K562 (cell line): ENCODE measurements around the gene LMNTD2. TPM values are rescaled to one million over a fixed set of nuclear protein-coding genes. Genes with fewer than 3 reads are reported as not detected.

ENCODE experiments used
- ATAC-seq: fragments of 200-7000 bp; cut with Tn5 transposase; 3 replicates; pipeline ENCODE4 v1.9.1; 2020; ENCODE audit warnings: moderate library complexity
- BruUV-seq: library from RNA; stranded (reverse); fragments of 400-500 nt; replicated peaks from 2 replicates; lab custom pipeline; 2021; lab: Mats Ljungman, UMichigan
- CTCF ChIA-PET: fragments of 300-600 bp; formaldehyde crosslinking; extraction: SDS; loops from one replicate; lab custom pipeline; 2021; ENCODE audit warnings: low intra/inter-chr PET ratio; lab: Yijun Ruan, JAX
- POLR2A ChIA-PET: fragments of 300-600, 350-650 bp; sonication (Branson Sonifier 250); formaldehyde crosslinking; extraction: SDS; loops from one replicate; lab custom pipeline; 2021; ENCODE audit warnings: antibody characterized with exemption, inconsistent platforms; lab: Yijun Ruan, JAX
- DNase-seq, 4 experiments: peaks; one replicate each; pipeline versions ENCODE4 v3.0.0 to v3.0.0-alpha.2; 2011 to 2018; ENCODE audit warnings: low spot score in 3 of 4, mixed read lengths in 3 of 4; ENCODE audit errors: extremely low read depth in 1 of 4
- FAIRE-seq: peaks from 2 replicates; lab custom pipeline; 2011; peaks lifted over from hg19 to GRCh38; lab: Jason Lieb, UNC
- H2AFZ ChIP-seq: 2 replicates; pipeline ENCODE4 v1.6.0; 2011; ENCODE audit warnings: low read depth, low read length, control low read depth, inconsistent platforms
- H3K27ac ChIP-seq: fragments of 200-600 bp; 3 replicates; pipeline ENCODE4 v1.8.0; 2011; ENCODE audit warnings: low read depth, mild to moderate bottlenecking, control low read depth, inconsistent platforms, low read length, moderate library complexity, mixed read lengths; ENCODE audit errors: extremely low read depth
- H3K27me3 ChIP-seq, 2 experiments: fragments of 300-600 bp in 1 of 2; 2 replicates in 1 of 2; 3 replicates in 1 of 2; pipeline versions ENCODE4 v1.6.0 to v1.8.0; 2011; ENCODE audit warnings: inconsistent platforms in 2 of 2, low read length in 2 of 2, mild to moderate bottlenecking in 1 of 2, mixed read lengths in 1 of 2, moderate library complexity in 1 of 2; ENCODE audit not compliant: control insufficient read depth in 2 of 2, insufficient read depth in 2 of 2
- H3K36me3 ChIP-seq: fragments of 300-600 bp; 3 replicates; pipeline ENCODE4 v1.8.0; 2011; ENCODE audit warnings: mild to moderate bottlenecking, low read length, inconsistent platforms; ENCODE audit not compliant: control insufficient read depth, insufficient read depth
- H3K4me1 ChIP-seq, 2 experiments: fragments of 200-600 bp in 1 of 2; replicated peaks in 1 of 2; 2 replicates in 1 of 2; 3 replicates in 1 of 2; pipeline versions ENCODE4 v1.5.1 to v1.8.0; 2011; ENCODE audit warnings: inconsistent platforms in 2 of 2, low read length in 2 of 2, mild to moderate bottlenecking in 1 of 2, mixed read lengths in 1 of 2, moderate library complexity in 1 of 2; ENCODE audit not compliant: control insufficient read depth in 2 of 2, insufficient read depth in 2 of 2
- H3K4me2 ChIP-seq: 2 replicates; pipeline ENCODE4 v1.6.1; 2011; ENCODE audit warnings: low read length, control low read depth, inconsistent platforms, mixed read lengths; ENCODE audit not compliant: insufficient read depth
- H3K4me3 ChIP-seq: fragments of 200-600 bp; sonication (generic), shearing (Covaris generic); 2 replicates; pipeline ENCODE4 v1.5.1; 2016; ENCODE audit warnings: control low read depth, inconsistent platforms
- H3K79me2 ChIP-seq: fragments of 200-600 bp; 3 replicates; pipeline ENCODE4 v1.8.0; 2011; ENCODE audit warnings: low read length, inconsistent platforms; ENCODE audit not compliant: control insufficient read depth, insufficient read depth
- H3K9ac ChIP-seq, 2 experiments: 2 replicates each; pipeline versions ENCODE4 v1.6.0 to v1.6.1; 2011; ENCODE audit warnings: low read depth in 2 of 2, low read length in 2 of 2, control low read depth in 1 of 2, inconsistent platforms in 1 of 2, mild to moderate bottlenecking in 1 of 2, mixed read lengths in 1 of 2; ENCODE audit not compliant: insufficient read depth in 1 of 2
- H3K9me1 ChIP-seq: one replicate; pipeline ENCODE4 v1.6.0; 2011; ENCODE audit warnings: inconsistent platforms, mild to moderate bottlenecking, low read length, moderate library complexity; ENCODE audit not compliant: control insufficient read depth, insufficient read depth
- H3K9me3 ChIP-seq: replicated peaks from 2 replicates; pipeline ENCODE4 v1.5.1; 2011; ENCODE audit warnings: low read depth, low read length, inconsistent platforms; ENCODE audit not compliant: control insufficient read depth, insufficient read depth
- H4K20me1 ChIP-seq: replicated peaks from 2 replicates; pipeline ENCODE4 v1.6.1; 2011; ENCODE audit warnings: low read length, inconsistent platforms, mixed read lengths; ENCODE audit not compliant: control insufficient read depth, insufficient read depth
- ARID1B ChIP-seq: fragments of 450-650 bp; IDR thresholded peaks from 2 replicates; pipeline ENCODE4 v1.6.1; 2016; ENCODE audit warnings: antibody characterized with exemption, mild to moderate bottlenecking, inconsistent platforms
- ATF6 ChIP-seq: sonication (generic); formaldehyde crosslinking; IDR thresholded peaks from 2 replicates; pipeline ENCODE4 v1.4.0; 2020; ENCODE audit warnings: mild to moderate bottlenecking, missing genetic modification reagents
- GATAD2B ChIP-seq: fragments of 450-650 bp; IDR thresholded peaks from 2 replicates; pipeline ENCODE4 v1.6.1; 2017; ENCODE audit warnings: mild to moderate bottlenecking, borderline replicate concordance
- PCBP2 ChIP-seq: fragments of 200-400 bp; formaldehyde crosslinking; IDR thresholded peaks from 2 replicates; pipeline ENCODE4 v1.6.1; 2018; ENCODE audit warnings: low read length, low read depth, mild to moderate bottlenecking, moderate library complexity; ENCODE audit not compliant: poor library complexity, severe bottlenecking
- REST ChIP-seq, 2 experiments: fragments of 450-650 bp; formaldehyde crosslinking in 1 of 2; IDR thresholded peaks; 2 replicates each; pipeline versions ENCODE4 v1.4.0 to v1.6.1; 2014 to 2020; ENCODE audit warnings: mild to moderate bottlenecking in 2 of 2, borderline replicate concordance in 1 of 2, low read depth in 1 of 2
- SMARCA5 ChIP-seq: fragments of 450-650 bp; IDR thresholded peaks from 2 replicates; pipeline ENCODE4 v1.6.1; 2016
- TAF9B ChIP-seq: fragments of 450-650 bp; IDR thresholded peaks from 2 replicates; pipeline ENCODE4 v1.6.1; 2018; ENCODE audit warnings: mild to moderate bottlenecking; ENCODE audit not compliant: partially characterized antibody
- ZNF175 ChIP-seq: fragments of 200-800 bp; sonication (Bioruptor generic); IDR thresholded peaks from 2 replicates; pipeline ENCODE4 v1.6.1; 2016; ENCODE audit warnings: low read depth, mild to moderate bottlenecking, missing genetic modification characterization, missing compliant biosample characterization
- ZNF644 ChIP-seq: fragments of 200-800 bp; sonication (Bioruptor generic); IDR thresholded peaks from 2 replicates; pipeline ENCODE4 v1.6.1; 2016; ENCODE audit warnings: low read depth, missing genetic modification characterization, missing compliant biosample characterization
- ZSCAN32 ChIP-seq: fragments of 450-650 bp; formaldehyde crosslinking; IDR thresholded peaks from 2 replicates; pipeline ENCODE4 v1.4.0; 2020; ENCODE audit warnings: mild to moderate bottlenecking, moderate library complexity
- WGBS: fragments of 100-300 bp; shearing (Covaris generic); methylation state at CpG from one replicate; pipeline ENCODE4 v1.1.6; 2016; ENCODE audit warnings: low coverage, mixed read lengths; ENCODE audit not compliant: insufficient coverage; ENCODE audit errors: missing lambda C conversion rate; 5-methylcytosine and 5-hydroxymethylcytosine counted together
- in situ Hi-C: fragments of 300-500 bp; cut with MboI; formaldehyde crosslinking; loops from 4 replicates; pipeline ENCODE4 v1.15.0; 2018; ENCODE audit warnings: inconsistent platforms, mixed read lengths
- intact Hi-C: fragments of 100-400 bp; cut with micrococcal nuclease; formaldehyde crosslinking; loops from 2 replicates; pipeline ENCODE4 v1.14.2; 2022
- polyA plus RNA-seq, 8 experiments: library from polyadenylated mRNA; depleted of rRNA in 4 of 8; stranded (reverse) in 5 of 8; unstranded in 3 of 8; fragments of >200 nt; fragmentation: Nextera tagmentation in 2 of 8; fragmentation: Illumina TruSeq in 1 of 8; extraction: Ambion mirVana in 2 of 8; extraction: Trizol in 1 of 8; gene quantifications; 2 replicates each; pipeline versions ENCODE4 v1.2.1 to v1.2.3, GENCODE V29; 2011 to 2014; ENCODE audit warnings: inconsistent platforms in 1 of 8, missing spikeins in 1 of 8
- total RNA-seq, 7 experiments: library from RNA; depleted of rRNA in 6 of 7; stranded (reverse); fragments of >200 nt in 6 of 7; fragmentation: Illumina TruSeq in 2 of 7; extraction: Trizol in 2 of 7; gene quantifications; 2 replicates each; pipeline versions ENCODE4 v1.2.1 to v1.2.3, GENCODE V29; 2011 to 2021; ENCODE audit warnings: low replicate concordance in 1 of 7

Gene LMNTD2
- total and polyA plus RNA-seq, 9 of the 15 experiments (the other 6 are each of a cell fraction or from before 2014, with no cell fraction given) = 0.48 to 4.2 (median 1.5) TPM; not detected in 3

- 35% methylated on average over 10 of the region's 12 CpGs for WGBS
- Histone ChIP-seq H3K36me3 (no peaks in the 10 kb centered on the region), H3K79me2 (no peaks in the 10 kb centered on the region), H3K4me1 (peaks cover 13 to 76% of the 10 kb centered on the region in 2 experiments; a peak in 4 of 5 replicates), H3K27me3 (no peaks in the 10 kb centered on the region), H3K4me2 (peak overlapping the region; percentile 25; the same call in 1 of the 2 replicates), H3K27ac (peak overlapping the region; percentile 25; the same call in 1 of the 3 replicates), H3K9me1 (no peaks in the 10 kb centered on the region), H3K9ac (peak overlapping the region; percentile 41 to 88), H3K4me3 (no peak overlapping the region), H2AFZ (peak overlapping the region; percentile 79), H3K9me3 (no peaks in the 10 kb centered on the region), H4K20me1 (no peaks in the 10 kb centered on the region)
- intact Hi-C loops = loop anchor here (5.0 to 10.0 kb wide), 3 partner anchors 63 to 176 kb away; partner anchors contain the start of genes DEAF1, IRF7 and TMEM80
- ChIA-PET POLR2A (interaction anchor here (1.0 to 2.1 kb wide), 5 partner anchors 9 to 24 kb away, joined by 4 to 8 read pairs (median 5); partner anchors contain the start of genes LMNTD2, PHRF1 and RASSF7), CTCF (no interaction called here)
- no TSS peak for BruUV-seq
- ATAC-seq = peak; percentile 60
- FAIRE-seq = peak; percentile 62
- in situ Hi-C loops = no loop called here
- DNase-seq = peak in 3 of 4 experiments; percentile 21 to 69 (median 44)
- TF ChIP-seq GATAD2B (no peak), REST (IDR thresholded peaks at IDR 0.05; ENCODE audit: borderline replicate concordance) (no peak), REST (CRISPR knock-in tag; IDR thresholded peaks at IDR 0.05; ENCODE audit: low read depth) (no peak), ATF6 (CRISPR knock-in tag) (no peak), SMARCA5 (no peak), PCBP2 (no peak), ZSCAN32 (no peak), ZNF175 (CRISPR knock-in tag) (no peak), ZNF644 (no peak), ARID1B (peak; percentile 46; the same call in 1 of the 2 replicates), TAF9B (no peak)
These were observed 8.9 kb downstream of the LMNTD2 start for GRCh38 chr11:551596-551995.
